ENCODE results near the gene DNAH14. TPM values are rescaled to one million over a fixed set of nuclear protein-coding genes. Genes with fewer than 3 reads are reported as not detected.
"Not testable (repeated sequence)": the region's sequence is repeated elsewhere in the genome, so short reads cannot be mapped to it uniquely, and the experiment has no call there.

Gene DNAH14
- total RNA-seq, 2 donors from 2014 or later = 16.9 to 33.3 TPM

DNA sequence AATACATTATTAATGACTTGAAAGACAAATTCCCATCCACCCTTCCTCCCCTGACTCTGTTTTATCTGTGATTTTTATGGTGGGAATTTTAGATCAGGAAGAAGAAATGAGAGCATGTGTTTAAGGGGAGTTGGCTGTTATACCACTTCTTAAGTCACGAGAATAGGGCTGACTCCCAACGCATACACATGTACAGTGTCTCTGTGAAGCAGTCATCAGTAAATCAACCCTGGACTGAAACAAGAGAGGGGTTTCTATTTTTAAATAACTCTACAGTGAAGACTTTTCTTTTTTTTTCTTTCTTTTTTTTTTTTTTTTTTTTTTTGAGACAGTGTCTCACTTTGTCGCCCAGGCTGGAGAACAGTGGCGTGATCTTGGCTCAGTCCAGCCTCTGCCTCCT is 392.3 kb downstream of the DNAH14 start:
- H3K9me3 ChIP-seq = no peaks in the 10 kb centered on the region
- no peak for TF ChIP-seq POLR2A (IDR thresholded peaks at IDR 0.05)
- TF ChIP-seq, protein P1, sequence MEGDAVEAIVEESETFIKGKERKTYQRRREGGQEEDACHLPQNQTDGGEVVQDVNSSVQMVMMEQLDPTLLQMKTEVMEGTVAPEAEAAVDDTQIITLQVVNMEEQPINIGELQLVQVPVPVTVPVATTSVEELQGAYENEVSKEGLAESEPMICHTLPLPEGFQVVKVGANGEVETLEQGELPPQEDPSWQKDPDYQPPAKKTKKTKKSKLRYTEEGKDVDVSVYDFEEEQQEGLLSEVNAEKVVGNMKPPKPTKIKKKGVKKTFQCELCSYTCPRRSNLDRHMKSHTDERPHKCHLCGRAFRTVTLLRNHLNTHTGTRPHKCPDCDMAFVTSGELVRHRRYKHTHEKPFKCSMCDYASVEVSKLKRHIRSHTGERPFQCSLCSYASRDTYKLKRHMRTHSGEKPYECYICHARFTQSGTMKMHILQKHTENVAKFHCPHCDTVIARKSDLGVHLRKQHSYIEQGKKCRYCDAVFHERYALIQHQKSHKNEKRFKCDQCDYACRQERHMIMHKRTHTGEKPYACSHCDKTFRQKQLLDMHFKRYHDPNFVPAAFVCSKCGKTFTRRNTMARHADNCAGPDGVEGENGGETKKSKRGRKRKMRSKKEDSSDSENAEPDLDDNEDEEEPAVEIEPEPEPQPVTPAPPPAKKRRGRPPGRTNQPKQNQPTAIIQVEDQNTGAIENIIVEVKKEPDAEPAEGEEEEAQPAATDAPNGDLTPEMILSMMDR (IDR thresholded peaks at IDR 0.05) = no peak
- H3K4me1 ChIP-seq = no peaks in the 10 kb centered on the region
- 95 to 98% methylated on average over 4 of the region's 4 CpGs for WGBS, 2 donors
- no peak for ATAC-seq
- H3K36me3 ChIP-seq (replicated peaks in 1 of 2; ENCODE audit: insufficient read depth in 1 of 2, low read depth in 2 of 2) = no peaks in the 10 kb centered on the region
- intact Hi-C loops (cut with DNase I) = no loop called here
- H3K4me3 ChIP-seq = no peak overlapping the region
- H3K27me3 ChIP-seq = no peaks in the 10 kb centered on the region
- DNase-seq = no peak
- no peak overlapping the region for H3K27ac ChIP-seq

DNA sequence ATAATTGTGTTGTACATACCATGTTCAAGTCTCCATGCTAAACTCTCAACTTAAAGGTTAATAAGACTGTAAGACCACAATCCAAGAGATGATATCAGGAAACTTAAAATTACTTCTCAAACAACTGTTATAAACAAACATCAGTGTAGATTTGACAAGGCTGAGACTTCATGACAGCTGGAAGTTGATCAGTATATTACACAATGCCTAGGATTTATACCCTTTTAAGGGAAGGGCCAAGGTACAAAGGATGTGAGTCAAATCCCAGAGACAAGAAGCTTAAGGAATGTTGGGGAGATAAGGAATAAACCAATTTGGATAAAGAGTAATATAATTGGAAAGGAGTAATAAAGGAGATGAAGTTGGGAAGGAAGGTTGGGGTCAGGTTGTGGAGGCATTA is 399.6 kb downstream of the DNAH14 start:
- ATAC-seq (no peak), DNase-seq (no peak)
- H3K27me3 ChIP-seq = no peaks in the 10 kb centered on the region
- H3K36me3 ChIP-seq (replicated peaks in 1 of 2; ENCODE audit: insufficient read depth in 1 of 2, low read depth in 2 of 2) = no peaks in the 10 kb centered on the region
- intact Hi-C loops (cut with DNase I) = no loop called here
- no peak overlapping the region for H3K27ac ChIP-seq
- no peaks in the 10 kb centered on the region for H3K9me3 ChIP-seq
- TF ChIP-seq, protein P1 (IDR thresholded peaks at IDR 0.05) = no peak
- no peak for TF ChIP-seq POLR2A (IDR thresholded peaks at IDR 0.05)
- no peak overlapping the region for H3K4me3 ChIP-seq
- no peaks in the 10 kb centered on the region for H3K4me1 ChIP-seq

DNA sequence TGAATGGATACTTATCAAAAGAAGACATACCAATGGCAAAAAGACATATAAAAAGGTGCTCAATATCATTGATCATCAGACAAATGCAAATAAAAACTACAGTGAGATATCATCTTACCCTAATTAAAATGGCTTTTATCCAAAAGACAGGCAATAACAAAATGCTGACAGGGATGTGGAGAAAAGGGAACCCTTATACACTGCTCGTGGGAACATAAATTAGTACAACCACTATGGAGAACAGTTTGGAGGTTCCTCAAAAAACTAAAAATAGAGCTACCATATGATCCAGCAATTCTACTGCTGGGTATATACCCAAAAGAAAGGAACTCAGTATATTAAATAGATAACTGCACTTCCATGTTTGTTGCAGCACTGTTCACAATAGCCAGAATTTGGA is 400.5 kb downstream of the DNAH14 start:
- H3K4me1 ChIP-seq; DNase-seq; intact Hi-C loops (cut with DNase I); H3K27ac ChIP-seq; H3K4me3 ChIP-seq; ATAC-seq; H3K36me3 ChIP-seq (replicated peaks in 1 of 2; ENCODE audit: insufficient read depth in 1 of 2, low read depth in 2 of 2); H3K9me3 ChIP-seq; H3K27me3 ChIP-seq: not testable (repeated sequence)
- WGBS, 2 donors = 57 to 85% methylated on average over 1 of the region's 1 CpG

DNA sequence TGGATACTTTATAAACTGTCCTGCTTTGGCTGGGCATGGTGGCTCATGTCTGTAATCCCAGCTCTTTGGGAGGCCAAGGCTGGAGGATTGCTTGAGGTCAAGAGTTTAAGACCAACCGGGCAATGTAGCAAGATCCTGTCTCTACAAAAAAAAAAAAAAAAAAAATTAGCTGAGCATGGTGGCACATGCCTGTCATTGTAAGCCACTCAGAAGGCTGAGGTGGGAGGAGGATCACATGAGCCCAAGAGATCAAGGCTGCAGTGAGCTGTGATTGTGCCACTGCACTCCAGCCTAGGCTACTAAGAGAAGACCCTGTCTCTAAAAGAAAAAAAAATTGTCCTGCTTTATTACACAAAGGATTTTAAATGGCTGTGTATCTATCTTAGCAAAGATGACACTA is 403.2 kb downstream of the DNAH14 start:
- intact Hi-C loops (cut with DNase I) = no loop called here
- 95 to 100% methylated on average over 1 of the region's 1 CpG for WGBS, 2 donors
- ATAC-seq = no peak

DNA sequence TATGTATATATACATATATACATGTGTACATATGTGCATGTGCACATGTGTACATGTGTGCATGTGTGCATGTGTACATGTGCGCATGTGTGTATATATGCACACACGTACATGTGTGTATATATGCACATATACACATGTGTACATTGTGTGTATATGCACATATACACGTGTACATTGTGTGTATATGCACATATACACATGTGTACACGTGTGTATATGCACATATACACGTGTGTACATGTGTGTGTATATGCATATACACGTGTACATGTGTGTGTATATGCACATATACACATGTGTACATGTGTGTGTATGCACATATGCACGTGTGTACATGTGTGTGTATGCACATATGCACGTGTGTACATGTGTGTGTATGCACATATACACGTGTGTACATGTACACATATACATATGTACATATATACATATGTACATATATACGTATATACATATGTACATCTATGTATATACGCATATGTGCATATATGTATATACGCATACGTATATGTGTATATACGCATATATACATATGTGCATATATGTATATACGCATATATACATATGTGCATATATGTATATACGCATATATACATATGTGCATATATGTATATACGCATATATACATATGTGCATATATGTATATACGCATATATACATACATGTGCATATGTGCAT is 405.8 kb downstream of the DNAH14 start:
- WGBS, 2 donors = 26 to 33% methylated on average over 17 to 18 of the region's 18 CpGs

More for the DNA sequence above, 403.2 kb downstream of the DNAH14 start:
- H3K4me1 ChIP-seq = no peaks in the 10 kb centered on the region
- no peak for DNase-seq
- no peaks in the 10 kb centered on the region for H3K36me3 ChIP-seq (replicated peaks in 1 of 2; ENCODE audit: insufficient read depth in 1 of 2, low read depth in 2 of 2)
- no peak overlapping the region for H3K27ac ChIP-seq
- no peaks in the 10 kb centered on the region for H3K27me3 ChIP-seq
- no peak overlapping the region for H3K4me3 ChIP-seq
- no peak for TF ChIP-seq POLR2A (IDR thresholded peaks at IDR 0.05)
- TF ChIP-seq, protein P1 (IDR thresholded peaks at IDR 0.05) = no peak
- no peaks in the 10 kb centered on the region for H3K9me3 ChIP-seq

DNA sequence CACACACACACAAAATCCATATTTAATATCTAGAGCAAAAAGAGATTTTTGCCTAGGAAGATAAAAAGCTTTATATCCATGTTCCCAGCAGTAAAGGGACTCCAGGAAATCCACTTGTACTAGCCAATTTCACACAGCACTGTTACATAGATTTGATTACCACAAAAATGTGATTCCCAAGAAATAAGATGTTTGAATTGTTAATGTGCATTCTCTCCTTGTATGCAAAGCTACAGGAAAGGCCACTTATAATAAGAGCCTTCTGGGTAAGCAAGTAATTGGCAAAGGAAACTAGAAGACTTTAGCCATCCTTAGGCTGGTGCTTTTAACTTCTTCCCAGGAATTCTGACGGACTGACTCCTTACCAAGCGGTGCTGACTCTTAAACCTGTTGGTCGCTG is 409.1 kb downstream of the DNAH14 start:
- TF ChIP-seq, protein P1 (IDR thresholded peaks at IDR 0.05) = no peak
- no peak for TF ChIP-seq POLR2A (IDR thresholded peaks at IDR 0.05)
- Histone ChIP-seq H3K36me3 (replicated peaks in 1 of 2; ENCODE audit: insufficient read depth in 1 of 2, low read depth in 2 of 2) (no peaks in the 10 kb centered on the region), H3K4me1 (no peaks in the 10 kb centered on the region), H3K27ac (no peak overlapping the region), H3K9me3 (no peaks in the 10 kb centered on the region), H3K27me3 (no peaks in the 10 kb centered on the region), H3K4me3 (no peak overlapping the region)
- no peak for ATAC-seq
- WGBS, 2 donors = 94 to 95% methylated on average over 3 of the region's 3 CpGs
- intact Hi-C loops (cut with DNase I) = no loop called here
- no peak for DNase-seq

More for the DNA sequence above, 405.8 kb downstream of the DNAH14 start:
- H3K27ac ChIP-seq; ATAC-seq; intact Hi-C loops (cut with DNase I); H3K27me3 ChIP-seq; H3K36me3 ChIP-seq (replicated peaks in 1 of 2; ENCODE audit: insufficient read depth in 1 of 2, low read depth in 2 of 2); H3K9me3 ChIP-seq; H3K4me1 ChIP-seq; H3K4me3 ChIP-seq; DNase-seq: not testable (repeated sequence)

Data from body of pancreas (tissue), 4 donors.